H9 (cell line): ENCODE results near the gene FOXK1. TPM values are rescaled to one million over a fixed set of nuclear protein-coding genes. Genes with fewer than 3 reads are reported as not detected.

ENCODE experiments used
- DNase-seq: peaks from one replicate; pipeline ENCODE4 v3.0.0-alpha.2; 2017
- H2AFZ ChIP-seq: one replicate; pipeline ENCODE4 v1.6.1; 2013; ENCODE audit warnings: mild to moderate bottlenecking, low read length, control low read depth, moderate library complexity
- H2AK5ac ChIP-seq: 2 replicates; pipeline ENCODE4 v1.6.1; 2013; ENCODE audit warnings: low read length, control low read depth, mixed read lengths; ENCODE audit not compliant: insufficient read length
- H2BK120ac ChIP-seq: one replicate; pipeline ENCODE4 v1.6.1; 2013; ENCODE audit warnings: low read depth, mild to moderate bottlenecking, low read length, control low read depth, inconsistent platforms; ENCODE audit not compliant: poor library complexity, severe bottlenecking
- H2BK12ac ChIP-seq: 2 replicates; pipeline ENCODE4 v1.6.1; 2013; ENCODE audit warnings: low read length, control low read depth, mixed read lengths, low read depth; ENCODE audit not compliant: insufficient read length
- H2BK15ac ChIP-seq: 2 replicates; pipeline ENCODE4 v1.6.1; 2013; ENCODE audit warnings: low read depth, low read length, control low read depth
- H2BK20ac ChIP-seq: one replicate; pipeline ENCODE4 v1.6.1; 2013; ENCODE audit warnings: low read depth, mild to moderate bottlenecking, low read length, control low read depth, inconsistent platforms; ENCODE audit not compliant: poor library complexity, severe bottlenecking
- H2BK5ac ChIP-seq: 2 replicates; pipeline ENCODE4 v1.6.1; 2013; ENCODE audit warnings: low read length, control low read depth, mixed read lengths; ENCODE audit not compliant: insufficient read length
- H3K14ac ChIP-seq: 2 replicates; pipeline ENCODE4 v1.6.1; 2013; ENCODE audit warnings: low read length, control low read depth; ENCODE audit not compliant: insufficient read depth
- H3K18ac ChIP-seq: 2 replicates; pipeline ENCODE4 v1.6.1; 2013; ENCODE audit warnings: low read depth, mild to moderate bottlenecking, mixed read lengths, low read length, control low read depth; ENCODE audit not compliant: insufficient read length
- H3K23ac ChIP-seq: 2 replicates; pipeline ENCODE4 v1.6.1; 2013; ENCODE audit warnings: low read length, control low read depth, mixed read lengths, low read depth; ENCODE audit not compliant: insufficient read length
- H3K23me2 ChIP-seq: 2 replicates; pipeline ENCODE4 v1.6.1; 2013; ENCODE audit warnings: low read depth, mild to moderate bottlenecking, mixed read lengths, low read length, control low read depth; ENCODE audit not compliant: insufficient read length, poor library complexity, severe bottlenecking
- H3K27ac ChIP-seq: 2 replicates; pipeline ENCODE4 v1.5.1; 2013; ENCODE audit warnings: low read length, control low read depth, mixed read lengths, low read depth; ENCODE audit not compliant: insufficient read length
- H3K27me3 ChIP-seq: 2 replicates; pipeline ENCODE4 v1.6.1; 2013; ENCODE audit warnings: low read length, control low read depth, inconsistent platforms; ENCODE audit not compliant: insufficient read depth
- H3K4ac ChIP-seq: 2 replicates; pipeline ENCODE4 v1.6.1; 2013; ENCODE audit warnings: low read depth, mild to moderate bottlenecking, control low read depth, inconsistent platforms, low read length, moderate library complexity
- H3K4me1 ChIP-seq: 2 replicates; pipeline ENCODE4 v1.6.1; 2013; ENCODE audit warnings: low read length, control low read depth, inconsistent platforms; ENCODE audit not compliant: insufficient read depth
- H3K4me2 ChIP-seq: 2 replicates; pipeline ENCODE4 v1.6.1; 2013; ENCODE audit warnings: low read length, control low read depth, mixed read lengths; ENCODE audit not compliant: insufficient read length, insufficient read depth
- H3K56ac ChIP-seq: 2 replicates; pipeline ENCODE4 v1.6.1; 2013; ENCODE audit warnings: low read depth, mild to moderate bottlenecking, mixed read lengths, low read length, control low read depth; ENCODE audit not compliant: insufficient read length
- H3K79me1 ChIP-seq: 2 replicates; pipeline ENCODE4 v1.6.1; 2013; ENCODE audit warnings: low read depth, mild to moderate bottlenecking, moderate library complexity, low read length, control low read depth, inconsistent platforms; ENCODE audit not compliant: insufficient read depth, poor library complexity, severe bottlenecking
- H3K79me2 ChIP-seq: 2 replicates; pipeline ENCODE4 v1.6.1; 2013; ENCODE audit warnings: low read length, control low read depth, inconsistent platforms; ENCODE audit not compliant: insufficient read depth
- H3K9ac ChIP-seq: 2 replicates; pipeline ENCODE4 v1.6.1; 2013; ENCODE audit warnings: low read length, control low read depth, mixed read lengths; ENCODE audit not compliant: insufficient read length; ENCODE audit errors: extremely low read depth
- H3K9me3 ChIP-seq: one replicate; pipeline ENCODE4 v1.6.1; 2013; ENCODE audit warnings: low read depth, low read length, inconsistent platforms; ENCODE audit not compliant: control insufficient read depth
- H3T11ph ChIP-seq: one replicate; pipeline ENCODE4 v1.6.1; 2013; ENCODE audit warnings: mild to moderate bottlenecking, low read length, control low read depth, inconsistent platforms
- H4K20me1 ChIP-seq: one replicate; pipeline ENCODE4 v1.6.1; 2013; ENCODE audit not compliant: control insufficient read depth, insufficient read length, insufficient read depth
- H4K5ac ChIP-seq: 2 replicates; pipeline ENCODE4 v1.6.1; 2013; ENCODE audit warnings: low read depth, mild to moderate bottlenecking, mixed read lengths, low read length, control low read depth; ENCODE audit not compliant: insufficient read length
- H4K8ac ChIP-seq: replicated peaks from 2 replicates; pipeline ENCODE4 v1.6.1; 2013; ENCODE audit warnings: low read length, control low read depth, mixed read lengths, low read depth; ENCODE audit not compliant: insufficient read length
- H4K91ac ChIP-seq: 2 replicates; pipeline ENCODE4 v1.6.1; 2013; ENCODE audit warnings: low read depth, mild to moderate bottlenecking, moderate library complexity, mixed read lengths, low read length, control low read depth; ENCODE audit not compliant: insufficient read length
- H3K27ac Mint-ChIP-seq, 3 experiments: 2 replicates in 2 of 3; 3 replicates in 1 of 3; pipeline ENCODE4 v1.8.0; 2020 to 2021; ENCODE audit warnings: mixed read lengths in 3 of 3, mild to moderate bottlenecking in 1 of 3, moderate library complexity in 1 of 3
- H3K27me3 Mint-ChIP-seq: 2 replicates; pipeline ENCODE4 v1.8.0; 2021; ENCODE audit warnings: low read depth, mild to moderate bottlenecking, moderate library complexity, mixed read lengths
- H3K36me3 Mint-ChIP-seq, 3 experiments: 2 replicates in 2 of 3; 3 replicates in 1 of 3; pipeline ENCODE4 v1.8.0; 2020 to 2021; ENCODE audit warnings: low read depth in 3 of 3, mixed read lengths in 3 of 3; ENCODE audit not compliant: insufficient read depth in 1 of 3
- H3K4me1 Mint-ChIP-seq, 2 experiments: 2 replicates each; pipeline ENCODE4 v1.8.0; 2020; ENCODE audit warnings: mixed read lengths in 2 of 2
- H3K4me3 Mint-ChIP-seq, 2 experiments: 2 replicates in 1 of 2; 3 replicates in 1 of 2; pipeline ENCODE4 v1.8.0; 2020 to 2021; ENCODE audit warnings: mild to moderate bottlenecking in 2 of 2, mixed read lengths in 2 of 2, moderate library complexity in 1 of 2
- H3K9me3 Mint-ChIP-seq, 2 experiments: 2 replicates in 1 of 2; 3 replicates in 1 of 2; pipeline ENCODE4 v1.8.0; 2020; ENCODE audit warnings: mild to moderate bottlenecking in 2 of 2, mixed read lengths in 2 of 2, moderate library complexity in 1 of 2
- CTCF ChIP-seq: fragments of 200-600 bp; sonication (generic); conservative IDR thresholded peaks from 3 replicates; pipeline ENCODE4 v1.8.0; 2021; ENCODE audit warnings: antibody characterized with exemption, mild to moderate bottlenecking
- WGBS: extraction: QIAGEN DNeasy Blood & Tissue Kit; methylation state at CpG from one replicate; pipeline ENCODE4 v1.1.7; 2013; ENCODE audit warnings: missing lambda C conversion rate, low lambda C conversion rate, mixed read lengths; ENCODE audit not compliant: insufficient read length; ENCODE audit errors: extremely low coverage; 5-methylcytosine and 5-hydroxymethylcytosine counted together
- total RNA-seq: library from RNA; stranded (reverse); gene quantifications from 2 replicates; pipeline ENCODE4 v1.2.1, GENCODE V29; 2021

FOXK1 gene
- total RNA-seq, 1 experiment from 2014 or later = 14.4 TPM

- no CpG with 5 or more reads among the region's 10 CpGs for WGBS
- Mint-ChIP-seq H3K4me1 (peaks cover 5 to 7% of the 10 kb centered on the region in 2 experiments; a peak in 3 of 4 replicates), H3K27ac (no peak overlapping the region), H3K9me3 (no peaks in the 10 kb centered on the region; a peak in 1 of 5 replicates), H3K4me3 (no peak overlapping the region), H3K27me3 (peaks cover 61% of the 10 kb centered on the region), H3K36me3 (no peaks in the 10 kb centered on the region)
- Histone ChIP-seq H2BK120ac (no peak overlapping the region), H3T11ph (no peak overlapping the region), H3K4ac (no peak overlapping the region), H3K4me2 (no peak overlapping the region), H2AFZ (no peak overlapping the region), H3K56ac (no peak overlapping the region), H3K27me3 (peaks cover 3% of the 10 kb centered on the region; the same call in 1 of the 2 replicates), H3K23ac (no peak overlapping the region), H3K79me1 (no peaks in the 10 kb centered on the region), H4K20me1 (peaks cover 4% of the 10 kb centered on the region), H3K9me3 (no peaks in the 10 kb centered on the region), H2BK5ac (no peak overlapping the region), H3K18ac (no peak overlapping the region), H2BK12ac (no peak overlapping the region), H4K5ac (no peak overlapping the region), H3K14ac (no peak overlapping the region; the same call in 1 of the 2 replicates), H2BK15ac (no peak overlapping the region), H2AK5ac (no peak overlapping the region), H2BK20ac (no peak overlapping the region), H4K8ac (no peak overlapping the region), H3K27ac (no peak overlapping the region), H3K23me2 (no peaks in the 10 kb centered on the region), H3K79me2 (peaks cover 2% of the 10 kb centered on the region; the same call in 1 of the 2 replicates), H3K4me1 (no peaks in the 10 kb centered on the region), H3K9ac (no peak overlapping the region), H4K91ac (no peak overlapping the region)
- TF ChIP-seq CTCF = no peak
- no peak for DNase-seq
Measured at GRCh38 chr7:4699841-4700240, 17.7 kb downstream of the FOXK1 start.
